ENCODE results near the gene PLPPR3. TPM values are rescaled to one million over a fixed set of nuclear protein-coding genes. Genes with fewer than 3 reads are reported as not detected.

The PLPPR3 gene
- total and polyA plus RNA-seq, 9 of the 15 experiments (the other 6 are each of a cell fraction or from before 2014, with no cell fraction given), result 0.01 to 48.2 (median 8.6) TPM

DNA sequence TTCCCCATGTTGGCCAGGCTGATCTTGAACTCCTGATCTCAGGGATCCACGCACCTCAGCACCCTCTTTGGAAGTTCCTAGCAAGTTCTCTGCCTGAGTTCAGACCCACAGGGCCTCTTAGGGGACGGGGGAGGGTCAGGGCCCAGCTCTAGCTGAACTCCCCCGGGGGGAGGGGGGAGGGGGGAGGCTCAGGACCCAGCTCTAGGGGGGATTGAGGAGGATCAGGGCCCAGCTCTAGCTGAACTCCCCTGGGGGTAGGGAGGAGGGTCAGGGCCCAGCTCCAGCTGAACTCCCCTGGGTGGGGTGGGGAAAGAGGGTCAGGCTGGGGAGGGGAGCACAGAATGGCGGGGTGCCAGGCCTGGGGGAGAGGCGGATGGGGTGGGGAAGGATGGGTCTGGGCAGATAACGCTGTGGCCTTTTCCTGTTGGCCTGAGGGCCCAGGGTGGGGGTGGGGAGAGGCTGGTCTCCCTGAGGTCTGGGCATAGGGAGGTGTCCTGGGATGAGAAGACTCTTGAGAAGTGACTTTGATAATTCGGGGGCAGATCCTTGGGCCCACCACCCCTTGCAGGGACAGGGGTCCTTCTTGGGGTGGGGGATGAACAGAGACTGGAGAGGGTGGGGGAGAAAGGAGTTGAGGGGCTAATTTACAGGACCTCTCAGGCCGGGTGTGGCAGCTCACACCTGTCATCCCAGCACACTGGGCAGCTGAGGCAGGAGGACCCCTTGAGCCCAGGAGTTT lies 30.0 kb downstream of the PLPPR3 start (continued):
- TF ChIP-seq KDM2B (CRISPR knock-in tag; IDR thresholded peaks at IDR 0.05) (no peak), GATAD2B (IDR thresholded peaks at IDR 0.05; ENCODE audit: borderline replicate concordance) (no peak), FOXK1 (CRISPR knock-in tag; IDR thresholded peaks at IDR 0.05; ENCODE audit: borderline replicate concordance) (no peak), FOXP1 (CRISPR knock-in tag; IDR thresholded peaks at IDR 0.05) (no peak), BACH1 (tag; IDR thresholded peaks at IDR 0.05) (0 out of 2 replicates have a peak, but pooled peaks have one; percentile 39), ZNF3 (CRISPR knock-in tag; IDR thresholded peaks at IDR 0.05) (no peak), ZNF354B (CRISPR knock-in tag; IDR thresholded peaks at IDR 0.05) (no peak), SNIP1 (IDR thresholded peaks at IDR 0.05; ENCODE audit: low read depth) (no peak), ZNF717 (CRISPR knock-in tag; IDR thresholded peaks at IDR 0.05) (no peak), CBX8 (IDR thresholded peaks at IDR 0.05; ENCODE audit: borderline replicate concordance, extremely low read depth, low read depth, low read length, poor library complexity, severe bottlenecking) (no peak), ZC3H8 (IDR thresholded peaks at IDR 0.05) (no peak)
- TF ChIP-seq, protein P1, sequence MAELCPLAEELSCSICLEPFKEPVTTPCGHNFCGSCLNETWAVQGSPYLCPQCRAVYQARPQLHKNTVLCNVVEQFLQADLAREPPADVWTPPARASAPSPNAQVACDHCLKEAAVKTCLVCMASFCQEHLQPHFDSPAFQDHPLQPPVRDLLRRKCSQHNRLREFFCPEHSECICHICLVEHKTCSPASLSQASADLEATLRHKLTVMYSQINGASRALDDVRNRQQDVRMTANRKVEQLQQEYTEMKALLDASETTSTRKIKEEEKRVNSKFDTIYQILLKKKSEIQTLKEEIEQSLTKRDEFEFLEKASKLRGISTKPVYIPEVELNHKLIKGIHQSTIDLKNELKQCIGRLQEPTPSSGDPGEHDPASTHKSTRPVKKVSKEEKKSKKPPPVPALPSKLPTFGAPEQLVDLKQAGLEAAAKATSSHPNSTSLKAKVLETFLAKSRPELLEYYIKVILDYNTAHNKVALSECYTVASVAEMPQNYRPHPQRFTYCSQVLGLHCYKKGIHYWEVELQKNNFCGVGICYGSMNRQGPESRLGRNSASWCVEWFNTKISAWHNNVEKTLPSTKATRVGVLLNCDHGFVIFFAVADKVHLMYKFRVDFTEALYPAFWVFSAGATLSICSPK (IDR thresholded peaks at IDR 0.05; ENCODE audit: borderline replicate concordance), result no peak
- TF ChIP-seq, protein P2, sequence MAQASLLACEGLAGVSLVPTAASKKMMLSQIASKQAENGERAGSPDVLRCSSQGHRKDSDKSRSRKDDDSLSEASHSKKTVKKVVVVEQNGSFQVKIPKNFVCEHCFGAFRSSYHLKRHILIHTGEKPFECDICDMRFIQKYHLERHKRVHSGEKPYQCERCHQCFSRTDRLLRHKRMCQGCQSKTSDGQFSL (CRISPR knock-in tag; IDR thresholded peaks at IDR 0.05), result no peak
- TF ChIP-seq, protein P2 (tag; IDR thresholded peaks at IDR 0.05), result no peak; a peak in 1 of 4 replicates
- TF ChIP-seq, protein P3, sequence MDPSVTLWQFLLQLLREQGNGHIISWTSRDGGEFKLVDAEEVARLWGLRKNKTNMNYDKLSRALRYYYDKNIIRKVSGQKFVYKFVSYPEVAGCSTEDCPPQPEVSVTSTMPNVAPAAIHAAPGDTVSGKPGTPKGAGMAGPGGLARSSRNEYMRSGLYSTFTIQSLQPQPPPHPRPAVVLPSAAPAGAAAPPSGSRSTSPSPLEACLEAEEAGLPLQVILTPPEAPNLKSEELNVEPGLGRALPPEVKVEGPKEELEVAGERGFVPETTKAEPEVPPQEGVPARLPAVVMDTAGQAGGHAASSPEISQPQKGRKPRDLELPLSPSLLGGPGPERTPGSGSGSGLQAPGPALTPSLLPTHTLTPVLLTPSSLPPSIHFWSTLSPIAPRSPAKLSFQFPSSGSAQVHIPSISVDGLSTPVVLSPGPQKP (CRISPR knock-in tag; IDR thresholded peaks at IDR 0.05), result no peak
- TF ChIP-seq, protein P4, sequence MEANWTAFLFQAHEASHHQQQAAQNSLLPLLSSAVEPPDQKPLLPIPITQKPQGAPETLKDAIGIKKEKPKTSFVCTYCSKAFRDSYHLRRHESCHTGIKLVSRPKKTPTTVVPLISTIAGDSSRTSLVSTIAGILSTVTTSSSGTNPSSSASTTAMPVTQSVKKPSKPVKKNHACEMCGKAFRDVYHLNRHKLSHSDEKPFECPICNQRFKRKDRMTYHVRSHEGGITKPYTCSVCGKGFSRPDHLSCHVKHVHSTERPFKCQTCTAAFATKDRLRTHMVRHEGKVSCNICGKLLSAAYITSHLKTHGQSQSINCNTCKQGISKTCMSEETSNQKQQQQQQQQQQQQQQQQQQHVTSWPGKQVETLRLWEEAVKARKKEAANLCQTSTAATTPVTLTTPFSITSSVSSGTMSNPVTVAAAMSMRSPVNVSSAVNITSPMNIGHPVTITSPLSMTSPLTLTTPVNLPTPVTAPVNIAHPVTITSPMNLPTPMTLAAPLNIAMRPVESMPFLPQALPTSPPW (CRISPR knock-in tag; IDR thresholded peaks at IDR 0.05), result peak; percentile 97
- TF ChIP-seq, protein P5, sequence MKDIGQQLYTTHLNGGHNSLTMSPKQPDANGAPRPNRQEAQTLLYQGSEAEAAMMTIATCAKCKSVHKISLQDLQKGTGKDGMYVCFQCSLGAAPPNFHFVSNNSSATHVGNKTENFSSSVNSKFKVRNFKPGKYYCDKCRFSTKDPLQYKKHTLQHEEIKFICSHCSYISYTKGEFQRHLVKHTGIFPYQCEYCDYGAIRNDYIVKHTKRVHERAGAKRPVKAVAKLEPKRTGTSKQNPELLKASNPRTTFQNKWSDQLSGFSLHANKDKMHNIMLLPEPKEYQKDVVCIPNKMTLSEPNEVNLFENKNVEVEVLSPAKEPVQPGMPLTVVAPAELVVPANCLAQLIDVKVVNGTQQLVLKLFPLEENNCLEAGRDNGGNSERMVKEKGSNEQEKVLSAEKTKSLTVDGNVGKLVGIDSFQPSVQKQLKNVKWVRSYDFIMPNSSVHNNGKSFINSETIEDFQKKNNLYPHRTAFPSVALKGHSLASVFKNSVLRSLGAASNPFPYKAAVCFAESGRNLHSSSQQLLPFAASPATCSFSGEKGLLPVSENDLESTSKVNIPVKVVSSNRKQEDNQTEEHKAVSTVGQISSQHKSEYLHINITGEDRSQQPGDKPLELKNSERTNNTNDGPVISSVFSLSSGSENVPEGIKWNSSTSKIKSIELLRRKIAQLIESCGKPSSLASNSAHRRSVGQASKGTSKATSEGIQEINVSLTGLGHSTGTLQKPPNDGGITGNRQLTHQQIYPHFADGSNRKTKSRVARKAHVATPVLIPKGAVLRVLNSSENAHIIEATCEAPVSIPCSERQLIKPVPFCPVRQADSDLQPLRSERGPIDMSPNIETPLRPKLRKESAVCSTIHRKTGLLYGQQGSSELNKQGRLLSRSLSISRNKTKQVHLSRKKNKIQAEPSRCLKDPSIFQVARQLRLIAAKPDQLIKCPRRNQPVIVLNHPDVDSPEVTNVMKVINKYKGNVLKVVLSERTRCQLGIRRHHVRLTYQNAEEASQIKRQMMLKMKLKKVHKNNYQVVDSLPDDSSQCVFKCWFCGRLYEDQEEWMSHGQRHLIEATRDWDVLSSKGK (CRISPR knock-in tag; IDR thresholded peaks at IDR 0.05), result no peak

Data from K562 (cell line).